VCaP (cell line): ENCODE results near the gene SETD7.

Experiments
- H3K27ac ChIP-seq: fragments of 450-650 bp; 2 replicates; pipeline ENCODE4 v1.5.1; 2017
- CTCF ChIP-seq: fragments of 450-650 bp; conservative IDR thresholded peaks from 2 replicates; pipeline ENCODE4 v1.5.1; 2017; ENCODE audit warnings: mild to moderate bottlenecking, moderate library complexity

SETD7 gene

DNA sequence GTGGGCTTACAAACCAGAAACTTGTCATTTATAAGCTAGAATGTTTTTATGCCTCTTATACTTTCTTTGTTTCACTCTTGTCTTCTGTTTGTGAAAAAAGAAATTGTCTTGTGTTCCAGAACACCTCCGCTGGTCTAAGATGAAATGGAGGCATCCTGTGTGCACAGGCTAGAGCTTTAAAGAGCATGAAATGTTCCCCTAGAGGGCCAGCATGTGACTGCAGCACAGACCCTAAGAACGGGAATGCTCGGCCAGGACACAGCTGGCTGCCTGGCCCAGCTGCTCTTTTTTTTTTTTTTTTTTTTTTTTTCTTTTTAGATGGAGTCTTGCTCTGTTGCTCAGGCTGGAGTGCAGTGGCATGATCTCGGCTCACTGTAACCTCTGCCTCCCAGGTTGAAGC is 33.6 kb downstream of the SETD7 start:
- no peak for TF ChIP-seq CTCF
- peak overlapping the region; percentile 7; the same call in 1 of the 2 replicates for H3K27ac ChIP-seq

- no peak overlapping the region for H3K27ac ChIP-seq
- no peak for TF ChIP-seq CTCF
These were observed 34.1 kb downstream of the SETD7 start for GRCh38 chr4:139521754-139522401.

DNA sequence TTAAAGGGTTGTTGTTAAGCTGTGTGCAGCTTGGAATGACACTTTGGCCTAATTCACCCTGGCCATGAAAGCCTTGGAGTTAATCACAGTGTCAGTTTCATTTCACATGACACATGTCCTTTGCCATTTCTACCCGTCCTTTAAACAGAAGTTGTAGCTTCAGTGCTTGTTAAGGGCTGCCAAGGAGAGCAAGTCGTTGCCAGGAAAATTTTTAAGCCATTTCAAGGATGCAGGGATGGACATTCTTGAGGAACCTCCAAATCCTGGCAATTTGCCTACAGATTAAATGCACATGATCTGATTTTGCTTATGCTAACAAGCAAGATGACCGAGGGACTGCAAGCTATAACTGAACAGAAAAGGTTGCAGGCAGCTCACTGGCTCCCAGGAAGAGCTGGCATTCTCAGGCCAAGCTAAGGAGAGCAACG is 40.5 kb downstream of the SETD7 start:
- H3K27ac ChIP-seq, result 0 out of 2 replicates have a peak overlapping the region, but pooled peaks have one; percentile 11
- no peak for TF ChIP-seq CTCF

DNA sequence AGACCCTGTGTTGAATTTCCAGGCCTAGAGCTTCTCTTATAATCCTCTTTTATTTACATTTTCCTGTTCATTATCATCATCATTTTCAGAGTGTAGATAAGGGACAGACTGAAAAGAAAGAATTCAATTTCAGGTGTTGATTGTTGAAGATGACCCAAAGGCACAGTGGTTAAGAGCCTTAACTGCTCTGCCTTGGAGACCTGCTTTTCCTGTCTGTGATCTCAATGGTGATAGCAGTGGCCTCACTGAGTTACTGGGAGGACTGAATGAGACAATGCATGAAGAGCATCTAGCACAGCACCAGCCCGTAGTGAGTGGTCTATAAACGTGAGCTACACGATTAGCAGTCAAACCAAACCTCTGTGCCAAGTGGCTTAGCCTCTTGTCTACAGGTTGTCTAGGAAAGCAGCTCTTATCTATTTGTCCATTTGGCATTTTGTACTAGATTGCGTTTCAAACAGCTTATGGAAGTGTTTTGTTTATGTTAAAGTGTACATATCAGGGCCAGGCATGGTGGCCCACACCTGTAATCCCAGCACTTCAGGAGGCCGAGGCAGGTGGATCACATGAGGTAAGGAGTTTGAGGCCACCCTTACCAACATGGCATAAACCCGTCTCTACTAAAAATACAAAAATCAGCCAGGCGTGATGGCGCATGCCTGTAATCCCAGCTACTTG is 41.5 kb downstream of the SETD7 start:
- no peak overlapping the region for H3K27ac ChIP-seq
- no peak for TF ChIP-seq CTCF

DNA sequence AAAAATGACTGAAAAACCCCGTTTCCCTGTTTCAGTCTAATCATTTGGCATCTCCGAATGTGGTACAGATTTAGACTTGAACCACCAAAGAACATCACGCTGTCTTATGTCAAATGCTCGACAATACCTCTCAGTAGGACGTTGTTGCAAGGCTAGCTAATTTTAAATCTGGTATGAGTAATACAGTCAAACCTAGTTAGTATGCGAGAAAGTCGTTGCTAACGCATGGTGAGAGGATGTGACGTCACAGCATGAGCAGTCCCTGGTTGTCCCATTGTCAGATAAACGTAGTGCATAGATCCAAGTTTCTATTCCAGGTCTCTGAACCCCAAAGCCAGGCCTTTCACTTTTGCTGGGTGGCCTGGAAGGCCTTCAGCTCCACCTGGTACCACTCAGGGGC is 44.7 kb downstream of the SETD7 start:
- no peak overlapping the region for H3K27ac ChIP-seq
- no peak for TF ChIP-seq CTCF

DNA sequence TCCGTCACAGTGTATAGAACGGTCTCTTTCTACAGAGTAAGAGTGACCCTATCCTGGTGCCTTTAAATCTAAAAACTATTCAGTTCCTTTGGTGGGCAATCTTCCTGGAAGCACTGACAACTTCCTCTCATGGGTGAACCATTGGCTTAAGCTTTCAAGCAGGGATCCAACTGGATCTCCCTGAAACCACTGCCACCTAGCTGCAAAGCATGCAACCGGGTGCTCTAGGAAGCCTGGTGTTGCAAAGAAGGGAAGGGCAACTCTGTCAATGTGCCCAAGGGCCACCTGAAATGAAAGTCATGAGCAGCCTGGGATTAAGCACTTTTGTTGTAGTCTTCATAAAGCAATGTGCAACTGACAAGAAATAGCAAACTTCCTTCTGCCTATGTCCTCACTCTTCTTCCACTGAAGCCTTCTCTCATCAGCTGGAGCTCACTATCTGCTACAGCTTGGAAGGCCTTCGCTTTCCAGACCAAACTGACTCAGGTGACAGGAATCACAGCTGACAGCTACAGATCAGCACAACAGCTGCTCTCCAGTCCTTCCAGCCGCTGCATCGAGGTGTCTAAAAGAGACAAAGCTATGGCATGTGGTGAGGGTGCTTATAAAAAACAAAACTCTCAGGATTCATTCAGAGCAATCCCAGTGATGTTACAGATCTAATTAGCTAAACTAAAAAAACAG is 46.1 kb downstream of the SETD7 start:
- peak overlapping the region; percentile 41 for H3K27ac ChIP-seq
- TF ChIP-seq CTCF, result peak; percentile 67

DNA sequence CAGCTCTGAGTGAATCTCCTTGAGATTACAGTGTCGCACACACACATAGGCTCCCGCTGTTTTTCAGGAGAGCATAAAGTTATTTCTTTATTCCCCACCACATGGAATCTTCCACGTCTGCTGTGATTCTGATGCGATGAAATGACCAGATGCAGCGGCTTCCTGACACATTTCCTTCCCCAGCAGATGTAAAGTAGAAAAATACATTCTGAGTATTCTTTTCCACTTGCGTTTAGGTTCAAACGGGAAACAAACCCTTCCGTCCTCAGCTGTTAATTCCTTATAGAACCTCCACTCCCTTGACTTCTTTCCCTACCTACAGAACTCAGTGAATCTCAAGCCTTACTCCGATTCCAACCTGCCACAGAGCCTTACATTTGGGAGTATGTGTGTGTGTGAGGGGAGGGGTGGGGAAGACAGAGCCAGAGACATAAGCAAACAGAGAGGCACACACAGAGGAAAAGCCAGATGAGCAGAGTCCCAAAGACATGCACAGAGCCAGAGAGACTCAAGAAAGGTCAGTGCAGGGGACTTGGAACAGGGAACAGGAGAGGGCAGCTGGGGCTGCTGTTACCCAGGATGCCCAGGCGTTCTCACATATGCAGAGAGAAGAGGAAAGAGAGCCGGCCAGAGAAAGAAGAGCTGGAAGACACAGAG is 47.3 kb downstream of the SETD7 start:
- TF ChIP-seq CTCF, result no peak
- H3K27ac ChIP-seq, result peak overlapping the region; percentile 41
